ENCODE data around the gene TMTC2.
"Not testable (repeated sequence)": the region's sequence is repeated elsewhere in the genome, so short reads cannot be mapped to it uniquely, and the experiment has no call there.

The TMTC2 gene

DNA sequence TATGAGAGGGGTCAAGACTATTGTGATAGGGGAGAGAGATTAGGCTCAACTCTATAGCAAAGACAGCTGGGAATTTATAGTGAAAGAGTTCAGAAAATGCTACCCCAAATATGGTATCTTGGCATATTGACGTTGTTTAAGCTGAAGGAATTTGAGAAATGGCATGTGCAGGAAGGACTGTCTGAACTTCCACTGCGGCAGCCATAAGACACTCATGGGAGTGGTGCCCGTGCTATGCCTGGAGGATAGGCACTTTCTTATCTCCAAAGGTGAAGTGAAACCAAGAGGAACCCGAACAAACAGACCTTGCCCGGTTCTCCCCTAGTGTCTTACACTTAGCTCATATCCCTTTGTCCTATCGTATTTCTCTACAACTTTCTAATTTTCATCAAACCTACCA, 390.3 kb downstream of the TMTC2 start:
- no peak for DNase-seq (ENCODE audit: low read depth)

DNA sequence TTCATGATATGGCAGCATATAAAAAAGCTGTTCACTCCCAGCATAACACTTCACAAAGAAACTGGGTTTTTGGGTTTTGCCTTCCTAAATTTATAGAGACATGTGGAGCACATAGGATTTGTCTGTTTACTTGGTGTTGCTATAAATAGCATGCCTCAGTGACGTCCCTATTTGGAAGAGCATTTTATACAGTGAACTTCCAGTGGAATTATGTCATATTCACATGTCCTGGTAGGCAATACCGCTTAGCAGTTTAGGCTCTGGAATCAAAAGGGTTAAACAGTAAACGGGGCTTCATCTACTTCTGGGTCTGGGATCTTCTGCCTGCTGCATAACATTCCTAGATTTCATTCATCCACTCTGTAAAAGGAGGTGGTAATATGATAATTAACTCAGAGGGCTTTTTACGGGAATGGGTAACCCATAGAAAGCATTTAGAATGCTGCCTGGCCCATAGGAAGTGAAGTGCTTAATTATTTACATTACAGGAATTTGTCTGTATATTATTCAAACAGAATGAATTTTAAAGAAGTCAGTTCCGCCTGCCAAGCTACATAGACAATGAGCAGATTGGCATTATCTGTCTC, 396.1 kb downstream of the TMTC2 start:
- DNase-seq (ENCODE audit: low read depth): no peak

GRCh38 chr12:83083616-83084015, 396.9 kb downstream of the TMTC2 start:
- no peak for DNase-seq (ENCODE audit: low read depth)

- no peak for DNase-seq (ENCODE audit: low read depth)
Measured at GRCh38 chr12:83084516-83085234, 398.0 kb downstream of the TMTC2 start.

- DNase-seq (ENCODE audit: low read depth): no peak
Measured at GRCh38 chr12:83086023-83086422, 399.3 kb downstream of the TMTC2 start.

DNA sequence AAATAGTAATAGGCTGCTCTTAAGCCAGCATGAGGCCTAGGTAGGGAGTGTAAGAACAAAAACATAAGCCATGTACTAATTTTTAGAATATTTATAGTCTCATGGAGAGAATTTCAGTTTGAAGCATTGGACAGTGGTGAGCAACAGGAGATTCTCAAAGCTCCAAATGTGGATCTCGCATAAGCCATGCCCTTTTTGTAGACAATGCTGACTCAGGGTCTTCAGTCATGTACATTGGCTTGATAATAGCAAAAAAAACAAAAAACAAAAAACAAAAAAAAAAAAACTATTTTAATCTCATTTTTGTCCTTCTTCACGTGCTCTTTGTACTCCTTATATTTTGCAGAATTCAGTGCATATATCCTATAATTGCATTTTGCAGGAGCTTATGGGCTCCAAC, 402.9 kb downstream of the TMTC2 start:
- DNase-seq (ENCODE audit: low read depth): no peak

GRCh38 chr12:83092129-83092528, 405.4 kb downstream of the TMTC2 start:
- no peak for DNase-seq (ENCODE audit: low read depth)

- DNase-seq (ENCODE audit: low read depth): no peak
Measured at GRCh38 chr12:83092606-83093005, 405.9 kb downstream of the TMTC2 start.

DNA sequence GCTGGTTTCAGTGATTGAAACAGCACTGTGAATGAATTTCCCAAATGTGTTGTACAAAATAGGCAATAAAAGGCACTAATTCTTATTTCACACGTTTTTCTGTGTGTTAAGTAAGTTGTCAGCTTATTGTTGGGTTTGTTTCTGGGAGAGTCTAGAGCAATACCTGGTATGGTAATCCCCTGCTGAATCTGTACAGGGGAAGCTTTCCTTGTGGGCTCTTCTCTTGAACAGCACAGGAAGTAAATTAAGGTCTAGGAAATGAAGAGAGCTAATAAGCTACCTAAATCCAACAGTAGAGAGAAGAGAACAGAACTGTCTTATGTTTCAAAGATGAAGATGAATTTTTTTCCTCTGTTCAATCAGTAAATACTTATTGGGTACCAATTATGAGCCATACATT, 406.7 kb downstream of the TMTC2 start:
- no peak for DNase-seq (ENCODE audit: low read depth)

GRCh38 chr12:83097643-83098342, 411.1 kb downstream of the TMTC2 start:
- no peak for DNase-seq (ENCODE audit: low read depth)

GRCh38 chr12:83099436-83099835, 412.7 kb downstream of the TMTC2 start:
- DNase-seq (ENCODE audit: low read depth): no peak

DNA sequence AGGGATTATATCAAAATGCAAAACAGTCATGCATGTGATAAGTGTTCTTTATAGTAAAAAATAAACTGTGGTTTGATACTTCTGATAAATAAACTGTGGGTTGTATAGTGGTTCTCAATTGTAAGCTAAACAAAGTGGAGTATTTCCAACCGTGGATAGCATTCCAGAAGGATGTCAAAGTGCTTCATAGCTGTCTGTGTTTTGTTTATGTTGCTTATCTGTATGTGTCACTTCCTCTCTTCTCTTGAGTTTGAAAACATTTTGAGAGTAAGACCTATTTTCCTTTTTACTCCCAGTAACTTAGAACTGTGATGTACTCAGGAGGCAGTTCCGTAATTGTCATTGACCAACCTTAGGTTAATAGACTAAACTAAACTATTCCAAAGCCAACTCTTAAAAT, 415.8 kb downstream of the TMTC2 start:
- no peak for DNase-seq (ENCODE audit: low read depth)

DNA sequence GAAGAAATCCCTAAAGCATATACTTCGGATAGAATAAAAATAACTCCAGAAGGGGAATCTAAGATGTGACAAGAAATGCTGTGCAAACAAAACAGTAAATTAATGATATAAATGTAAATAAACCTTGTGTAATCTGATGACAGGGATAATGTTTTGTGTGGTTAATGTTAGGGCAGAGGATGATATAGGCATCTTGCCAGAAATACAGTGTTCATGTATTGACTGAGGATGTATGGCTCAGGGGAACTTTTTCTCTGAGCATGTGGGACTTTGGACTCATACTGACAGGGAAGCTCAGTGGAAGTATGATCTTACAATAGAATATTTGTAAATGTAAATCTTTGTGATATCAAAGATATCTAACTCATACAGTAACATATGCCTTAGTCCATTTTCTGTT, 420.2 kb downstream of the TMTC2 start:
- DNase-seq (ENCODE audit: low read depth): no peak

DNA sequence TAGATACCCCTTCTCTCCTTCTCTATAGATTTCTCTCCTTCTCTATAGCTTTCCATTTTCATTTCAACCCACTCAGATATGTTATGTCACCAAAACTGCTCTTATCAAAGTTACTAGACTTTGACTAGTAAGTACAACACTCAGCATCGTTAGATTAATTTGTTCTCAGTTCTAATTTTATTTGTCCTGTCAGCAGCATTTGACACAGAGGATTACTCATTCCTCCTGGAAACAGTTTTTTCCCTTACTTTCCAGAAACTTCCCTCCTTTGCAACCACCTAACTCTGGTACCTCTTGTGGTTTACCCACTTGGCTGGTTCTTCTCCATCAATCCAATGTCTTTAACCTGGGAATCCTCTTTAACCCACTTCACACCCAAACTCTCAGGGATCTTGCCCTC, 423.7 kb downstream of the TMTC2 start:
- DNase-seq (ENCODE audit: low read depth): no peak

- DNase-seq (ENCODE audit: low read depth): no peak
Measured at GRCh38 chr12:83113945-83114344, 427.2 kb downstream of the TMTC2 start.

DNA sequence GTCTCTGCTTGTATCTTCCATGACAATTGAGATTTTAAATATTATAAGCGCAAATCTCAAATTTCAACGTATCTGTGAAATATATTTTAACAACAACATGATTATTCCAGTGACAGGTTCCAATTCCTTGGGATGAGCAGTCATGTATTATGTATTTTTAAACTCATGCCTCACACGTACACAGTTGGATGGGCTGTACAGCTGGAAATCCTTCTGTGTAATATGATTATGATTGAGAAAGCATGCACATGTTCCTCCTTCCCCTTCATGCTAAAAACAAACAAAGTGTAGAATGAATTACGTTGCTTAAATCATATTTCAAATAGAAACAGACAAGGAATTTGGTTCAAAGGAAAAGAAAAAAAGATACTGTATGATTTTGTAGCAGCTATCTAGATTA, 428.3 kb downstream of the TMTC2 start:
- no peak for DNase-seq (ENCODE audit: low read depth)

- DNase-seq (ENCODE audit: low read depth): not testable (repeated sequence)
Measured at GRCh38 chr12:83117926-83118325, 431.2 kb downstream of the TMTC2 start.

DNA sequence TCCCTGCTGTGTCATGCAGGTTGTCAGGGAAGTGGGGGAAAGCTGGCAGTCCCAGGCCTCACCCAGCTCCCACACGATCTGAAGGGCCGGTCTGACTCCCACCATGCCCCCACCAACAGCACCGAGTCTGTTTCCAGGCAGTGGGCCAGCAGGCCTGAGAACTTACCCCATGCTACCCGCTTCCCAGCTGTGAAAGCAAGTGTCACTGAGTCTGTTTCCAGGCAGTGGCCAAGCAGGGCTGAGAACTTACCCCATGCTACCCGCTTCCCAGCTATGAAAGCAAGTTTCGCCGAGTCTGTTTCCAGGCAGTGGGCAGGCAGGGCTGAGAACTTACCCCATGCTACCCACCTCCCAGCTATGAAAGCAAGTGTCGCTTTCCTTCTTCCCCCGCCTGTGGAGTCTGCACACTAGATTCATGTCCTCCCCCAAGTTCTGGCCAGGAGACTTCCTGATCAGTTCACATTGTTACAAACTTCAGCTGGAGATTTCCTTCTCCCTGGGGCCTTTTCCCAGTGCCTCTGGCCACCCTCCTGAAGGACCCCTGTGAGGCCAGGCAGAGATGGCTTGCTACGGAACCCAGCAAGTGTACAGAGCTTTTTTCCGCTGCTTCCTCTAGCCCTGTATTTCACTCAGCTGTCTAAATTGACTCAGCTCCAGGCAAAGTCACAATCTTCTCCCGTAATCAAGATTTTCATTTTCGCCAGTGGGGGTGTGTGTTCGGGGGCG, 435.4 kb downstream of the TMTC2 start:
- DNase-seq (ENCODE audit: low read depth): no peak

DNA sequence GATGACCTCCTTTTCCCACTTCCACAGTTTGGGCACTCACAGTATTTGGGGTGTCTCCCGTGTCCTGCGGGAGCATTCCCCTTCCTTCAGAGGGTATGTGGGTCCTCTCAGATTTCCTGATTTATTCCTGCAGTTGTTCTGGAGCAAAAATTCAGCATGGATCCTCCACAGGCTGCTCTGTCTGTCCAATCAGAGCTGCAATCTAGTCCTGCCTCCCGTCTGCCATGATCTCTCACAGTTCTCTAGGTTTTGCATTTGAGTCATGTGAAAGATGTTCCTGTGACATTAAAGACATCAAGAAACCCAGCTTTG, 435.9 kb downstream of the TMTC2 start:
- DNase-seq (ENCODE audit: low read depth): no peak

- DNase-seq (ENCODE audit: low read depth): no peak
Measured at GRCh38 chr12:83123039-83123438, 436.3 kb downstream of the TMTC2 start.

GRCh38 chr12:83128540-83128939, 441.8 kb downstream of the TMTC2 start:
- DNase-seq (ENCODE audit: low read depth): no peak

DNA sequence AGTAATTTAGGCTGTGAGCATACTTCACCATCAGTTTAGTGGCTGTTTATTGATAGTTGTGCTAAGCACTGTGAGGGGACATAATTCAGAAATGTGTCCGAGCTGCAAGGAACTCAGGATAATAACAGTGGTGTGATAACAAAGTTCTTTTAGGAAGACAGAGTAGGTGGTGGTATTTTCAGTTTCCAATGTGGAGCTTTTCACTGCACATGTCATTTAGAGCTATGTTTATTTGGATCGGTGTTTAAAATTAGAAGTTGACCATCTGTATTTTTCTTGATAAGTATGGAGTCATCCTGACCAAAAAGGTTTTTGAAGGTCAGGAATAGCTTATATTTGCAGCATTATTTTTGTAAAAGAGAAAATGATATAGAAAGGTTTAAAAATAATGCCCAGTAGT, 443.5 kb downstream of the TMTC2 start:
- no peak for DNase-seq (ENCODE audit: low read depth)

- no peak for DNase-seq (ENCODE audit: low read depth)
Measured at GRCh38 chr12:83132360-83132759, 445.7 kb downstream of the TMTC2 start.
